HepG2 (cell line): ENCODE measurements around the gene SNAI1. TPM values are rescaled to one million over a fixed set of nuclear protein-coding genes. Genes with fewer than 3 reads are reported as not detected.
A peak's percentile ranks its signal among the peaks of the same experiment; 100 is the strongest.

Experiments used
- ATAC-seq: fragments of 200-7000 bp; cut with Tn5 transposase; 3 replicates; pipeline ENCODE4 v1.9.1; 2020; ENCODE audit warnings: mild to moderate bottlenecking, moderate library complexity
- BruUV-seq: library from RNA; stranded (reverse); fragments of 400-500 nt; replicated peaks from 2 replicates; lab custom pipeline; 2021; lab: Mats Ljungman, UMichigan
- CTCF ChIA-PET: fragments of 300-600 bp; formaldehyde crosslinking; extraction: SDS; loops from one replicate; lab custom pipeline; 2021; ENCODE audit warnings: low total read pairs, inconsistent platforms, low intra/inter-chr PET ratio; lab: Yijun Ruan, JAX
- POLR2A ChIA-PET: fragments of 350-600 bp; sonication (Branson Sonifier 250); formaldehyde crosslinking; loops from one replicate; lab custom pipeline; 2020; ENCODE audit warnings: antibody characterized with exemption, inconsistent platforms; lab: Yijun Ruan, JAX
- DNase-seq: peaks from one replicate; pipeline ENCODE4 v3.0.0-alpha.2; 2015; ENCODE audit warnings: low spot score
- FAIRE-seq: peaks from 3 replicates; lab custom pipeline; 2011; peaks lifted over from hg19 to GRCh38; lab: Jason Lieb, UNC
- H2AFZ ChIP-seq: one replicate; pipeline ENCODE4 v1.6.1; 2011; ENCODE audit warnings: low read length, inconsistent platforms
- H3K27ac ChIP-seq: fragments of 300-600 bp; 3 replicates; pipeline ENCODE4 v1.8.0; 2011; ENCODE audit warnings: mixed run types, mild to moderate bottlenecking, mixed read lengths, low read length, inconsistent platforms; ENCODE audit not compliant: insufficient read depth; ENCODE audit errors: extremely low read length
- H3K27me3 ChIP-seq, 2 experiments: fragments of 200-600 bp in 1 of 2; 2 replicates in 1 of 2; 3 replicates in 1 of 2; pipeline versions ENCODE4 v1.6.0 to v1.8.0; 2011; ENCODE audit warnings: low read length in 2 of 2, mild to moderate bottlenecking in 2 of 2, moderate library complexity in 2 of 2, inconsistent platforms in 1 of 2; ENCODE audit not compliant: insufficient read depth in 2 of 2, control insufficient read depth in 1 of 2
- H3K36me3 ChIP-seq, 2 experiments: fragments of 200-600 bp in 1 of 2; replicated peaks in 1 of 2; 2 replicates in 1 of 2; 3 replicates in 1 of 2; pipeline versions ENCODE4 v1.5.1 to v1.8.0; 2011; ENCODE audit warnings: low read length in 2 of 2, inconsistent platforms in 1 of 2; ENCODE audit not compliant: insufficient read depth in 2 of 2, control insufficient read depth in 1 of 2
- H3K4me1 ChIP-seq: 2 replicates; pipeline ENCODE4 v1.5.1; 2012; ENCODE audit warnings: low read length, inconsistent platforms; ENCODE audit not compliant: insufficient read depth
- H3K4me2 ChIP-seq: 2 replicates; pipeline ENCODE4 v1.6.0; 2011; ENCODE audit warnings: low read depth, low read length, inconsistent platforms
- H3K4me3 ChIP-seq, 3 experiments: fragments of 200-600 bp in 1 of 3; sonication (generic), shearing (Covaris generic) in 1 of 3; replicated peaks in 1 of 3; 2 replicates each; pipeline ENCODE4 v1.5.1; 2011 to 2016; ENCODE audit warnings: low read length in 3 of 3, inconsistent platforms in 2 of 3, low read depth in 2 of 3, mild to moderate bottlenecking in 2 of 3, control low read depth in 1 of 3, mixed read lengths in 1 of 3; ENCODE audit not compliant: insufficient read depth in 1 of 3
- H3K79me2 ChIP-seq: one replicate; pipeline ENCODE4 v1.6.1; 2011; ENCODE audit warnings: low read length, inconsistent platforms; ENCODE audit not compliant: insufficient read depth
- H3K9ac ChIP-seq: 2 replicates; pipeline ENCODE4 v1.6.0; 2011; ENCODE audit warnings: mild to moderate bottlenecking, low read depth, low read length, inconsistent platforms; ENCODE audit not compliant: insufficient read depth
- H3K9me3 ChIP-seq: 2 replicates; pipeline ENCODE4 v1.5.1; 2012; ENCODE audit warnings: mild to moderate bottlenecking, low read length
- H4K20me1 ChIP-seq: 2 replicates; pipeline ENCODE4 v1.6.0; 2011; ENCODE audit warnings: inconsistent platforms, mild to moderate bottlenecking, low read length, moderate library complexity; ENCODE audit not compliant: insufficient read depth
- ARNT2 ChIP-seq: sonication (generic); formaldehyde crosslinking; IDR thresholded peaks from 2 replicates; pipeline ENCODE4 v1.8.0; 2022; ENCODE audit warnings: mild to moderate bottlenecking, low read depth, missing genetic modification reagents, moderate library complexity
- CBX1 ChIP-seq: IDR thresholded peaks from one replicate; pipeline ENCODE4 v1.6.1; 2016; ENCODE audit warnings: antibody characterized with exemption, low read depth
- CCDC6 ChIP-seq: sonication (generic); formaldehyde crosslinking; IDR thresholded peaks from 2 replicates; pipeline ENCODE4 v1.8.1; 2022; ENCODE audit warnings: mild to moderate bottlenecking, missing genetic modification reagents, moderate library complexity
- FOXK1 ChIP-seq: sonication (generic); formaldehyde crosslinking; IDR thresholded peaks from 2 replicates; pipeline ENCODE4 v1.4.0; 2020; ENCODE audit warnings: low read depth, missing genetic modification reagents, borderline replicate concordance
- JARID2 ChIP-seq: sonication (generic); formaldehyde crosslinking; IDR thresholded peaks from 2 replicates; pipeline ENCODE4 v1.8.1; 2023; ENCODE audit warnings: missing genetic modification reagents, inconsistent platforms; ENCODE audit not compliant: insufficient replicate concordance
- SOX13 ChIP-seq, 3 experiments: fragments of 450-650 bp in 1 of 3; sonication (generic) in 1 of 3; formaldehyde crosslinking in 1 of 3; IDR thresholded peaks in 2 of 3; conservative IDR thresholded peaks in 1 of 3; 2 replicates each; pipeline versions ENCODE4 v1.5.0 to v1.6.1; 2016 to 2020; ENCODE audit warnings: antibody characterized with exemption in 1 of 3, mild to moderate bottlenecking in 1 of 3, missing compliant biosample characterization in 1 of 3, missing genetic modification reagents in 1 of 3, moderate library complexity in 1 of 3
- SOX6 ChIP-seq, 2 experiments: fragments of 450-650 bp in 1 of 2; sonication (generic) in 1 of 2; formaldehyde crosslinking in 1 of 2; IDR thresholded peaks; 2 replicates each; pipeline versions ENCODE4 v1.4.0 to v1.6.1; 2017 to 2020; ENCODE audit warnings: antibody characterized with exemption in 1 of 2, mild to moderate bottlenecking in 1 of 2, missing genetic modification reagents in 1 of 2
- ZBTB20 ChIP-seq: sonication (generic); formaldehyde crosslinking; IDR thresholded peaks from 2 replicates; pipeline ENCODE4 v1.8.1; 2023; ENCODE audit warnings: missing genetic modification reagents, low read depth, mild to moderate bottlenecking, borderline replicate concordance
- ZFP82 ChIP-seq: sonication (generic); formaldehyde crosslinking; IDR thresholded peaks from 2 replicates; pipeline ENCODE4 v1.5.1; 2020; ENCODE audit warnings: mild to moderate bottlenecking, missing genetic modification reagents, borderline replicate concordance
- ZFX ChIP-seq: sonication (generic); formaldehyde crosslinking; IDR thresholded peaks from 2 replicates; pipeline ENCODE4 v1.4.0; 2020; ENCODE audit warnings: mild to moderate bottlenecking, low read depth, missing genetic modification reagents, moderate library complexity
- ZNF44 ChIP-seq: sonication (generic); formaldehyde crosslinking; IDR thresholded peaks from 2 replicates; pipeline ENCODE4 v1.5.1; 2020; ENCODE audit warnings: mild to moderate bottlenecking, missing genetic modification reagents
- ZNF781 ChIP-seq: sonication (generic); formaldehyde crosslinking; IDR thresholded peaks from 2 replicates; pipeline ENCODE4 v1.5.1; 2020; ENCODE audit warnings: borderline replicate concordance, mild to moderate bottlenecking, missing genetic modification reagents; ENCODE audit errors: not compliant biosample characterization
- WGBS: methylation state at CpG from one replicate; pipeline ENCODE4 v1.1.6; 2017; ENCODE audit warnings: low lambda C conversion rate; 5-methylcytosine and 5-hydroxymethylcytosine counted together
- in situ Hi-C: cut with HindIII; loops from 2 replicates; pipeline ENCODE4 v1.10.0; 2017; ENCODE audit warnings: low pct_unique_long_range_greater_than_20kb; ENCODE audit not compliant: extremely low pct_ligation_motif_present
- intact Hi-C: fragments of 100-400 bp; cut with micrococcal nuclease; formaldehyde crosslinking; loops from one replicate; pipeline ENCODE4 v1.10.0; 2022; ENCODE audit not compliant: unreplicated experiment
- polyA plus RNA-seq, 8 experiments: library from polyadenylated mRNA; depleted of rRNA in 3 of 8; stranded (reverse) in 7 of 8; unstranded in 1 of 8; fragments of >200 nt; fragmentation: Illumina TruSeq in 4 of 8; extraction: Trizol in 4 of 8; gene quantifications; 2 replicates each; pipeline versions ENCODE4 v1.2.1 to v1.2.3, GENCODE V29; 2011 to 2016; ENCODE audit warnings: low read depth in 4 of 8, missing spikeins in 1 of 8, mixed read lengths in 1 of 8; ENCODE audit not compliant: insufficient read depth in 1 of 8
- total RNA-seq, 5 experiments: library from RNA; depleted of rRNA; stranded (reverse); fragments of >200 nt; fragmentation: Illumina TruSeq; extraction: Trizol; gene quantifications; 2 replicates each; pipeline ENCODE4 v1.2.3, GENCODE V29; 2016; ENCODE audit warnings: low read depth in 1 of 5
- TF ChIP-seq, protein P1 (sequence below): IDR thresholded peaks from 2 replicates; pipeline ENCODE4 v1.6.1; 2012; ENCODE audit warnings: inconsistent platforms
- TF ChIP-seq, protein P2 (sequence below): sonication (generic); formaldehyde crosslinking; IDR thresholded peaks from 2 replicates; pipeline ENCODE4; 2020; ENCODE audit warnings: missing genetic modification reagents, mild to moderate bottlenecking, borderline replicate concordance

The SNAI1 gene
- total and polyA plus RNA-seq, 2 of the 13 experiments (the other 11 are each of a cell fraction or from before 2014, with no cell fraction given): 1.3 to 1.4 TPM

DNA sequence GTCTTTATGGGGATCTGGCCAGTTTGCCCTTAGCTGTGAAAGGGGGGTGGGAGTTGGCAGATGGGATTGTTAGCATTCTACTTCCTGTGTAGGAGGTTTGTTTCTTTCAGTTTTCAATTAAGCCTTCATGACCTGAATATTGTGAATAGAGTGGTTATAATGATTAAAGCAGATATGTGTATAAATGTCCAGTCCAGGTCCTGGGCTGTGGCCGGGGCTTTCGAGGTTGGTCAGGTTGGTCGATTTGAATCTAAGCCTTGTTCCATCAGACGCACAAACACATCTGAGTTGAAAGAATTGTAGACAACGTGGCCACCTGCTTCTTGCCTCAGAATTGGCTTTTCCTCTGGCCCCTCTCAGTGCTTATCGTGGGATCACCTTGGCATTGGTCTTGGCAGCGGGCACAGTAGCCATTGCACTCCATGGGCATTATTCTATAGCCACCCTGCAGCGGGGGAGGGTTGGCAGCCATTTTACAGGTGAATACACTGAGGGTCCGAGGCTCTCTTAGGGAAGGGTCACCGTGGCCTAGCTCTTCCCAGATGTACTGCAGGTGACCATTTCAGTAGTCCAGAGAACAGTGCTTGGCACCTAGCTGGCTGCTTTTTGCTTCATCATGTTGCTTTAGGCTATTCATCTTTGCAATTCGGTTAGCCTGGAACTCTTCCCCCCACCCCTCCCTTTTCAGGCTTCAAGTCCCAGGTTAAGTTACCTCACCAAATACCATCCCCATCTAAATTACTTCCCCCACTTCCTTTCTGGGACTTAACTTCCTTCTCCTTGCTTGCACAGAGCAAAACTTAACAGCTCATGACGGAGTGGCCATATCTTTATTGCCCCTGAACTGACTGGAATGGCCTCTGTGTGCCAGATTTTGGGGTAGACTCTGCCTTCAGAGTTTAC, 45.5 kb upstream of the SNAI1 start (continued):
- TF ChIP-seq SOX13 (IDR thresholded peaks at IDR 0.05) (no peak), SOX13 (CRISPR knock-in tag; conservative IDR thresholded peaks at IDR 0.05 in 1 of 2, IDR thresholded peaks at IDR 0.05 in 1 of 2) (no peak), CCDC6 (CRISPR knock-in tag) (no peak), FOXK1 (CRISPR knock-in tag) (no peak), ZNF44 (CRISPR knock-in tag) (peak; percentile 58; the same call in 1 of the 2 replicates)
- TF ChIP-seq, all 625 proteins: peak for 102

DNA sequence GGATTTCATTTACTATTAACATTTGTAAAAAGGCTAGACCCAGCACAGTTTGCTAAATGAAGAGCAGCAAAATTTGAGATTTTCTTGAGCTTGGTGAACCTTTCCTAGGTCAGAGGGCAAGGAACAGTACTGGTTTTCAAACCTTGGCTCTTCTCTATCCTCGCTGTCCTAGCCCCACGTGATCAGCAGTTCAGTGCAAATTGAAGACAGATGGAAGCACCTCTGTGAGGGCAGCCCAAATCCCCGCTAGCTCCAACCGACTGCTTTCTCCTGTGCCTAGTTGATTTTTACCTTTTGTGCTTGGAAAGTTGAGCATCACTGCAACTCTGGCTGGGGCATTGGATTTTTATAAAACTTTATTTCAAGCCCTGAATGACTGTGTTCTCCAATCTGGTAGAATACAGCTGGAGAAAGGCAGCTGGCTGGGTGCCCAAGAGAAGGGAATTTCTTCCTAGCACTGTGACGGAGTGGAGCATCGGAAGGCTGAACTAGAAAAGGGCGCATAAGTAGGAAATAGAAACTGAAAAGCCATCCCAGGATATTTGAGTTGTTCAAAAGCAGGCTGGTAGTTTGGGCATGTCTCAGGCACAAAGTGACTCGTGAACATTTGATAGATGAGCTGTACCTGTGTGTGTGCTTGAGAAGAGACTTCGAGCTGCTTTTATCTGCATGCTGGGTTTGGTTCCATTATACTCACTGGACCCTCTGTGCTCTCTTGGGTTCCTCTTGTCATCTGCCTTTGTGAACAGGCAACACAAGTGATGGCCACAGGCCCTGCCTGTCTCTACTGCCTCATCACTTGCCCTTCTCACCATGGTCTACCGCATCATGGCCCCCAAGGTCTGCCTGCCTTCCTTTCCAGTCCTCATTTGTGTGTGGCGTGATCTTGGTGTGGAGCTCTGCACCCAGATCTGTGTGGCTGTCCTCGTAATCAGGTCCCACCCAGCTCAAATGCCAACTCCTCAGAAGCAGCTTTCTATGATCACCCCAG, 44.3 kb upstream of the SNAI1 start:
- intact Hi-C loops (no loop called here), in situ Hi-C loops (no loop called here)
- H3K27me3 ChIP-seq: no peaks in the 10 kb centered on the region; a peak in 2 of 5 replicates
- no peak overlapping the region for H2AFZ ChIP-seq
- peak overlapping the region; percentile 80 to 99 (median 99) for H3K4me3 ChIP-seq
- H3K79me2 ChIP-seq: peaks cover 70% of the 10 kb centered on the region
- H4K20me1 ChIP-seq: peaks cover 36% of the 10 kb centered on the region
- ATAC-seq: no peak
- ChIA-PET CTCF (no interaction called here), POLR2A (interaction anchor here (0.6 to 3.2 kb wide), 8 partner anchors 8 to 850 kb away, joined by 3 to 24 read pairs (median 4); no protein-coding TSS in a partner anchor)
- peak overlapping the region; percentile 97; the same call in 1 of the 2 replicates for H3K9ac ChIP-seq
- H3K4me2 ChIP-seq: peak overlapping the region; percentile 98
- peaks cover 83% of the 10 kb centered on the region for H3K4me1 ChIP-seq
- no peak for DNase-seq
- peaks cover 20 to 39% of the 10 kb centered on the region in 2 experiments for H3K36me3 ChIP-seq
- FAIRE-seq: no peak
- no TSS peak for BruUV-seq
- WGBS: 82% methylated on average over 12 of the region's 12 CpGs
- no peaks in the 10 kb centered on the region for H3K9me3 ChIP-seq
- peak overlapping the region; percentile 78 for H3K27ac ChIP-seq
- TF ChIP-seq SOX6 (IDR thresholded peaks at IDR 0.05) (no peak), SOX6 (CRISPR knock-in tag; IDR thresholded peaks at IDR 0.05) (0 out of 2 replicates have a peak, but pooled peaks have one; percentile 35), ZFP82 (no peak), ZBTB20 (0 out of 2 replicates have a peak, but pooled peaks have one; percentile 54), ZFX (CRISPR knock-in tag) (0 out of 2 replicates have a peak, but pooled peaks have one; percentile 28), CBX1 (no peak), ZNF781 (CRISPR knock-in tag) (peak; percentile 9), JARID2 (CRISPR knock-in tag) (no peak), ARNT2 (CRISPR knock-in tag) (no peak)
- TF ChIP-seq, protein P1, sequence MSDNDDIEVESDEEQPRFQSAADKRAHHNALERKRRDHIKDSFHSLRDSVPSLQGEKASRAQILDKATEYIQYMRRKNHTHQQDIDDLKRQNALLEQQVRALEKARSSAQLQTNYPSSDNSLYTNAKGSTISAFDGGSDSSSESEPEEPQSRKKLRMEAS: peak; percentile 51; the same call in 1 of the 2 replicates
- TF ChIP-seq, protein P2, sequence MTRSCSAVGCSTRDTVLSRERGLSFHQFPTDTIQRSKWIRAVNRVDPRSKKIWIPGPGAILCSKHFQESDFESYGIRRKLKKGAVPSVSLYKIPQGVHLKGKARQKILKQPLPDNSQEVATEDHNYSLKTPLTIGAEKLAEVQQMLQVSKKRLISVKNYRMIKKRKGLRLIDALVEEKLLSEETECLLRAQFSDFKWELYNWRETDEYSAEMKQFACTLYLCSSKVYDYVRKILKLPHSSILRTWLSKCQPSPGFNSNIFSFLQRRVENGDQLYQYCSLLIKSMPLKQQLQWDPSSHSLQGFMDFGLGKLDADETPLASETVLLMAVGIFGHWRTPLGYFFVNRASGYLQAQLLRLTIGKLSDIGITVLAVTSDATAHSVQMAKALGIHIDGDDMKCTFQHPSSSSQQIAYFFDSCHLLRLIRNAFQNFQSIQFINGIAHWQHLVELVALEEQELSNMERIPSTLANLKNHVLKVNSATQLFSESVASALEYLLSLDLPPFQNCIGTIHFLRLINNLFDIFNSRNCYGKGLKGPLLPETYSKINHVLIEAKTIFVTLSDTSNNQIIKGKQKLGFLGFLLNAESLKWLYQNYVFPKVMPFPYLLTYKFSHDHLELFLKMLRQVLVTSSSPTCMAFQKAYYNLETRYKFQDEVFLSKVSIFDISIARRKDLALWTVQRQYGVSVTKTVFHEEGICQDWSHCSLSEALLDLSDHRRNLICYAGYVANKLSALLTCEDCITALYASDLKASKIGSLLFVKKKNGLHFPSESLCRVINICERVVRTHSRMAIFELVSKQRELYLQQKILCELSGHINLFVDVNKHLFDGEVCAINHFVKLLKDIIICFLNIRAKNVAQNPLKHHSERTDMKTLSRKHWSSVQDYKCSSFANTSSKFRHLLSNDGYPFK (CRISPR knock-in tag): 0 out of 2 replicates have a peak, but pooled peaks have one; percentile 43
